ENCODE data around the gene DGKG.

DGKG gene

DNA sequence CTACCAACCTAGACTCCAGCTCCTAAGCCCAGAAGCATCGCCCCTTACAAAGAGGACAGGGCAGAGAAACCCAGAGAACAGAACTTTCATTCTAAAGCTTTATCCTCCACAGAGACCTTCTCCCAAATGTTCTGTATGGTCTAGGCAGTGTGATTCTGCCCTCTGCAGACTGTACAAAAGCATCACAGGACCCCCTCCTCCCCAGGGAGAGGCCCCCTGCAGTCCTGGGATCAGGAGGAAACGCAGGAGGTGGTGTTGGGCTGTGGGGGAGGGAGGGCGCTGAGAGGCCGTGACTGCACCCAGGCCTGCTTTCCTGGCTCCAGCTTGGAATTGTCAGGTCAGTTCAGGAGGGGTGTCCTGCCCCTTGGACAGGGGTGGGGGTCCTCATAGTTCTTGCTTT, 101.3 kb downstream of the DGKG start:
- TF ChIP-seq, protein P1, sequence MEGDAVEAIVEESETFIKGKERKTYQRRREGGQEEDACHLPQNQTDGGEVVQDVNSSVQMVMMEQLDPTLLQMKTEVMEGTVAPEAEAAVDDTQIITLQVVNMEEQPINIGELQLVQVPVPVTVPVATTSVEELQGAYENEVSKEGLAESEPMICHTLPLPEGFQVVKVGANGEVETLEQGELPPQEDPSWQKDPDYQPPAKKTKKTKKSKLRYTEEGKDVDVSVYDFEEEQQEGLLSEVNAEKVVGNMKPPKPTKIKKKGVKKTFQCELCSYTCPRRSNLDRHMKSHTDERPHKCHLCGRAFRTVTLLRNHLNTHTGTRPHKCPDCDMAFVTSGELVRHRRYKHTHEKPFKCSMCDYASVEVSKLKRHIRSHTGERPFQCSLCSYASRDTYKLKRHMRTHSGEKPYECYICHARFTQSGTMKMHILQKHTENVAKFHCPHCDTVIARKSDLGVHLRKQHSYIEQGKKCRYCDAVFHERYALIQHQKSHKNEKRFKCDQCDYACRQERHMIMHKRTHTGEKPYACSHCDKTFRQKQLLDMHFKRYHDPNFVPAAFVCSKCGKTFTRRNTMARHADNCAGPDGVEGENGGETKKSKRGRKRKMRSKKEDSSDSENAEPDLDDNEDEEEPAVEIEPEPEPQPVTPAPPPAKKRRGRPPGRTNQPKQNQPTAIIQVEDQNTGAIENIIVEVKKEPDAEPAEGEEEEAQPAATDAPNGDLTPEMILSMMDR (IDR thresholded peaks at IDR 0.05; ENCODE audit: insufficient read depth, low read depth, low read length, missing control alignments) = no peak
- no peak for DNase-seq (ENCODE audit: low read depth)
- H3K4me3 ChIP-seq (ENCODE audit: low read depth, low read length) = no peak overlapping the region

DNA sequence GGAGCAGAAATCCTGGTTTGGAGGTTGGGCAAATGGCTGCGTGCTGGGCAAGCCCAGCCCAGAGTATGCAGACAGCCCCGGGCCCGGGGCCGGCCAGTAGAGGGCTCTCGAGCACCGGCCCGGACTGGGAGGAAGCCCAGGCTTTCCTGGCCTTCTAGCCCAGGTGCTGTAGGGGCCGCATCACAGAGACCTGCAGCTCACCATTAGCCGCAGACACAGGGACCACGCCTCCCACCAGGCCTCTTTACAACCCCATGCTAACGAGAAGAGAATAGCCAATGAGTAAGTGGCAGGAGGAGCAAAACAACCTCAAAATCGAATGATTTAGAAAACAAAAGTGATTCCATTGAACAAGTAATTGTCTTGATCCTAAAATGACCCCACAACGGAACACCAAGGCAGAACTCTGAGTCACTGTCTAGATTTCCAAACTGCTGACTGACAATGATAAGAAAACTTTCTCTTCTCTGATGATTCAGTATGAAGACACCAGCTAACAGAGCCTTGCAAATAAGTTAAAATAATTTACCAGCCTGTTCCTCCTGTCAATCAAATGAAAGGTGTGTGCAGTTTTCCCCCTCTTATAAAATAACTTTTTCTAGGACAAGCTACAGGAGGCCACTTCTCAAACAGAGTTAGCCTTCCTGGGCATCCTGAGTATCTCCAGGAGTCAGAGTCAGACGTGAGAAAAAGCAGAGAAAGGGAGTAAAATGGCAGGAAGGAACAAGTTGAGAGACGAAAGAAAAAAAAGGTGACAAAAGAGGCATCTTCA, 102.2 kb downstream of the DGKG start:
- TF ChIP-seq, protein P1 (IDR thresholded peaks at IDR 0.05; ENCODE audit: insufficient read depth, low read depth, low read length, missing control alignments) = peak; percentile 98
- peak; percentile 79 for DNase-seq (ENCODE audit: low read depth)

DNA sequence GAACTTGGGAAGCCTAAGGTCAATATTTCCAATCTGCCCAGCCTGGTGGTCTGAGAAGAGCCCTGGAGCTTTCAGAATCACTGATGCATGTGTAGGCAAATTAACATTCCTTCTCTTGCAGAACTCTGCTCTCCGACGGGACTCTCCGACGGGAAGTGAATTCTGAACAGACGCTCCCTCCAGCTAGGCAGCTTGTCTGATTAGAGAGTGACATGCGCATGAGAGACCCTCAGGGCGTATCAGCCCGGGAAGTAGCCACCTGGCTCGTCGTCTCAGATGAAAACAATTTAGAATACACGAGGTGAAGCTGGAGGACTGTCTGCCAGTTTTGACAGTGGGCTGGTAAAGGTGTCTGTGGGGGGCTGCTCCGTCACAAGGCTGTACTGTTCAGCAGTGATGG, 103.1 kb downstream of the DGKG start:
- no peak overlapping the region for H3K4me3 ChIP-seq (ENCODE audit: low read depth, low read length)
- no peak for DNase-seq (ENCODE audit: low read depth)
- TF ChIP-seq, protein P1 (IDR thresholded peaks at IDR 0.05; ENCODE audit: insufficient read depth, low read depth, low read length, missing control alignments) = no peak

More for the DNA sequence above, 102.2 kb downstream of the DGKG start:
- H3K4me3 ChIP-seq (ENCODE audit: low read depth, low read length) = no peak overlapping the region

DNA sequence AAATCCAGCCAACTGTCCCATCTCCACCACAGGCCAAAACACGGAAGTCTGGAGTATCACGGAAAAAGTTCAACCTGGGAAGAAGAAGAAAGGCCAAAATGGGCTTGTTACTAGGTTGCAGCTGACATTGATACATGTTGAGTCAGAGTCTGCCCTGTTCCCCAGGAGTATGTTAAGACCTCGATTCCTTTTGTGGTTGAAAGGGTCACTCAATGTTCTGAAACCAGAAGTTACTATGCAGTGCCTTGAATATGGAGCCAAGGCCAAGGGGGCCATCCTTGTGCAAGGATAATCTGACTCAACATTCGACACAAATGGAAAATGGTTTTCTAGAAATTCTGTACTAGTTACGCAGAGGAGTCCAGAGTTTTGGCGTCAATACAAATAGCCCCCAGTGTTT, 104.2 kb downstream of the DGKG start:
- DNase-seq (ENCODE audit: low read depth) = no peak
- no peak overlapping the region for H3K4me3 ChIP-seq (ENCODE audit: low read depth, low read length)
- TF ChIP-seq, protein P1 (IDR thresholded peaks at IDR 0.05; ENCODE audit: insufficient read depth, low read depth, low read length, missing control alignments) = no peak

- TF ChIP-seq, protein P1 (IDR thresholded peaks at IDR 0.05; ENCODE audit: insufficient read depth, low read depth, low read length, missing control alignments) = peak; percentile 60
- H3K4me3 ChIP-seq (ENCODE audit: low read depth, low read length) = no peak overlapping the region
- peak; percentile 57 for DNase-seq (ENCODE audit: low read depth)
Measured at GRCh38 chr3:186255703-186256331, 106.2 kb downstream of the DGKG start.

GRCh38 chr3:186254676-186255650, 107.1 kb downstream of the DGKG start:
- peak; percentile 77 for DNase-seq (ENCODE audit: low read depth)
- TF ChIP-seq, protein P1 (IDR thresholded peaks at IDR 0.05; ENCODE audit: insufficient read depth, low read depth, low read length, missing control alignments) = no peak
- no peak overlapping the region for H3K4me3 ChIP-seq (ENCODE audit: low read depth, low read length)
